Measurements from ENCODE around the gene DYNC2LI1.

DYNC2LI1 gene

DNA sequence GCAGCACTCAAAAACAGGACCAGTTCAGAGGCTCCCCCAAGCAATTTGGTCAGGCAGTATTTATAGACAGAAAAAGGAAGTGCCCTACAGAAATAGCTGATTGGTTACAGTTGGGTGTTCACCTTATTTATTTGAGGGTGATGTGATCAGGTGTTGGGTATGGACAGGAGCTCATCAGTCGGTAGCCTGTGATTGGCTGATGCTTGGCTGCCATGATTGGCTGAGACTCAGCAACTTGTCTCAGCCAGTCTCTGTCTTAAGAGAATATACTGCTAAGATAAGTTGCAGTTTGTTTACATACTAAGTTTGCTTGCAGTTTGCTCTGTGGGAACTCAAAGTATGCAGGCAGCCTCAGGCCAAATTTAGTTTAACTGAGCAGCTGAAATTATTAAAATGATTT, 74.4 kb downstream of the DYNC2LI1 start:
- Histone ChIP-seq H3K4me1 (peaks cover 0 to 9% (median 7%) of the 10 kb centered on the region in 10 experiments; a peak in 10 of 20 replicates), H3K4me2 (peak overlapping the region in 4 of 11 experiments; percentile 9 to 50 (median 34); a peak in 8 of 22 replicates), H3K27ac (no peak overlapping the region), H3K9ac (no peak overlapping the region), H4K20me1 (no peaks in the 10 kb centered on the region), H3K4me3 (no peak overlapping the region), H3K27me3 (no peaks in the 10 kb centered on the region), H3K36me3 (no peaks in the 10 kb centered on the region), H3K9me3 (replicated peaks in 1 of 11) (no peaks in the 10 kb centered on the region)
- TF ChIP-seq Cebpa-rat (IDR thresholded peaks at IDR 0.05): no peak

DNA sequence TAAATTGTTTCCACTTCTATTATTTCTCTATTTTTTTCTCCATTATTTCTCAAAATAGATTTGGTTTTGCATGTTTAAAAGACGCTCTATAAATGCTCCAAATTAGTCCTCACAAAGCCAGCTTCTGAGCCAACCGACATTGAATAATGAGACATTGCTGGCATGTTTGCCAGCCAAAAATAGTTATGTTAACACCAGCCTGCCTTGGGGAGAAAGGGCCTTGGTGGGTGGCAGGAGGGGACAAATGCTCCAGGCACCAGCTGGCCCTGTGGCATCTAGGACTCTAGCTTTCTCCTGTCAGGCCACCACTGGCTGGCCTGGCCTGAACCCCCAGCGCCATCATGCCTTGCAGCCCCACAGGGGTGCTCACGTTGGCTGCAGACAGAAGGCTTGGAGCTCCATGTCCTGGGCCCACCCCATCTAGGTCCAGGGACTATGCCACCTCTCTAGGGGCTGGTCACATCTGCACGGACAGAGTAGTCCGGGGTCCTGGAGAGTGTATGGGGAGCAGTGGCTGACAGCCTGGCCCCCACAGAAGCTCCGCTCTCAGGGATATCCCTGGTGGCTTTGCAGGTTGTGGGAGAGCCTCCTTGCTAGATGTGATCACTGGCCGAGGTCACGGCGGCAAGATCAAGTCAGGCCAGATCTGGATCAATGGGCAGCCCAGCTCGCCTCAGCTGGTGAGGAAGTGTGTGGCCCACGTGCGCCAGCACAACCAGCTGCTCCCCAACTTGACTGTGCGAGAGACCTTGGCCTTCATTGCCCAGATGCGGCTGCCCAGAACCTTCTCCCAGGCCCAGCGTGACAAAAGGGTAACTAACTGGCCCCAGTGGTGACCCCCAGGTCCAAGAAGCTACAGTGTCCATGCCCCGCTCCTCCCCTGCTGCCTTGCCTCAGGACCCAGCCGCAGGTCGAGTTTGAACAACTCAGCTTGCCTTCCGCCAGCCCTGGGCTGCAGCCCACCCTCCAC, 77.5 kb downstream of the DYNC2LI1 start:
- Histone ChIP-seq H3K36me3 (no peaks in the 10 kb centered on the region), H3K4me3 (no peak overlapping the region), H3K27me3 (no peaks in the 10 kb centered on the region), H3K9ac (no peak overlapping the region), H3K9me3 (replicated peaks in 1 of 11) (no peaks in the 10 kb centered on the region), H3K4me1 (peaks cover 0 to 9% (median 7%) of the 10 kb centered on the region in 10 experiments; a peak in 10 of 20 replicates), H3K27ac (no peak overlapping the region), H3K4me2 (no peak overlapping the region), H4K20me1 (no peaks in the 10 kb centered on the region)
- no peak for TF ChIP-seq Cebpa-rat (IDR thresholded peaks at IDR 0.05)

DNA sequence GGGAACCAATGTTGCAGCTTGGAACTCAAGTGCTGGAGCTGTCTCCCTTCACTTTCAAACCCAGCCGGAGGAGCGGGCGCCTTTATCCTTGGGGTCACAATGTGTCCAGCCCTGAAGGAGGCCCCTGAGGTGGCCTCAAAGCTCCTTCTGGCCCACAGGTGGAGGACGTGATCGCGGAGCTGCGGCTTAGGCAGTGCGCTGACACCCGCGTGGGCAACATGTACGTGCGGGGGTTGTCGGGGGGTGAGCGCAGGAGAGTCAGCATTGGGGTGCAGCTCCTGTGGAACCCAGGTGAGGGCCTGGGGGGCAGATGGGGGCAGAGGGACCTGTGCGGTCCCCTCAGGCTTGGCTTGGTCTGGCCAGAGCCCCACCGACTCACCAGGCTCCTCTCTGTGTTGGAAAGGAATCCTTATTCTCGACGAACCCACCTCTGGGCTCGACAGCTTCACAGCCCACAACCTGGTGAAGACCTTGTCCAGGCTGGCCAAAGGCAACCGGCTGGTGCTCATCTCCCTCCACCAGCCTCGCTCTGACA, 78.4 kb downstream of the DYNC2LI1 start:
- Histone ChIP-seq H4K20me1 (no peaks in the 10 kb centered on the region), H3K27me3 (no peaks in the 10 kb centered on the region), H3K4me2 (no peak overlapping the region), H3K9me3 (replicated peaks in 1 of 11) (no peaks in the 10 kb centered on the region), H3K4me3 (no peak overlapping the region), H3K27ac (no peak overlapping the region), H3K4me1 (peaks cover 0 to 9% (median 7%) of the 10 kb centered on the region in 10 experiments; a peak in 10 of 20 replicates), H3K36me3 (no peaks in the 10 kb centered on the region), H3K9ac (no peak overlapping the region)
- TF ChIP-seq Cebpa-rat (IDR thresholded peaks at IDR 0.05): no peak

DNA sequence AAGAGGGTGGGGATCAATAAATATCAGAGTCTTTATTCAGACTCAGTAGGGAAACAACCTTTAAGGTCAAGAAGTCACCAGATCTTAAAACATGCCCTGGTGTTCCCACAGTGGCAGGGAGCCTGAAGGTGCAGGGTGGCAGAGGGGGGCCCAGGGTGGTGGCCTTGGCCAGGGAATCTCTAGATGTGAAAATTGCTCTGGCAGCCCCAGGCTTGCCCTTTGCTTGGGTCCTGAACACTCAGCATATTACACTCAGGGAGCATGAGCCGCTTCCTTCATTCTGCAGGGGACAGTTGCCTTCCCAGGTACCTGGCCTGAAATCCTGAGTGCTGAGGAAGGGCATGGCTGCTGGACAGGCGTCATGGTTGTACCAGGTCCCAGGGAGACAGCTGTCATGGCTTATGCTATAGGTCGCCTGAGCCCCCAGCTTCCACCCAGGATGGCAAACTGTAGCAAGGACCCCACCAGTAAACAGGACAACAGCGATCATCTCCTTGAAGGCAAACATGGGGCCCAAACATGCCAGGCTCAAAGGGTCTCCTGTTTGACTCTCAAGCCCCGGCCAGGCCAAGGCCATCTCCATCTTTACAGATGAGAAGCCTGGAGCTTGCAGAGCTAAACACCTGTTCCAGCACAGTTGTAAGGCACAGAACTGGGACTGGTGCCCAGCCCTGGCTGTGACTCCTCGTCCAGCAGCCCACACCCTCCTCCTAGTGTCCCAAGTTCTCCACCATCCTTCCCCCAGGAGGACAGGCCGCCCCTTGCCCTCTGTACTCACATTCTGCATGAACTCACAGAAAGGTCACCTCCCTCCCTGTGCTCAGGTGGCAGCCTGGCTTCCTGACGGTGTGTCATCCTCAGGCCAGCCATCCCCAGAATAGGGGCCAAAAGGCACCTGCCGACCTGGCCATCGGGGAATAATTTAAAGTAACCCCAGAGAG, 79.6 kb downstream of the DYNC2LI1 start:
- Histone ChIP-seq H3K27me3 (no peaks in the 10 kb centered on the region), H3K9ac (no peak overlapping the region), H3K9me3 (replicated peaks in 1 of 11) (no peaks in the 10 kb centered on the region), H3K4me3 (no peak overlapping the region), H3K36me3 (no peaks in the 10 kb centered on the region), H3K27ac (no peak overlapping the region), H3K4me2 (no peak overlapping the region), H4K20me1 (no peaks in the 10 kb centered on the region), H3K4me1 (peaks cover 0 to 3% (median under 1%) of the 10 kb centered on the region in 10 experiments; a peak in 8 of 20 replicates)
- no peak for TF ChIP-seq Cebpa-rat (IDR thresholded peaks at IDR 0.05)

DNA sequence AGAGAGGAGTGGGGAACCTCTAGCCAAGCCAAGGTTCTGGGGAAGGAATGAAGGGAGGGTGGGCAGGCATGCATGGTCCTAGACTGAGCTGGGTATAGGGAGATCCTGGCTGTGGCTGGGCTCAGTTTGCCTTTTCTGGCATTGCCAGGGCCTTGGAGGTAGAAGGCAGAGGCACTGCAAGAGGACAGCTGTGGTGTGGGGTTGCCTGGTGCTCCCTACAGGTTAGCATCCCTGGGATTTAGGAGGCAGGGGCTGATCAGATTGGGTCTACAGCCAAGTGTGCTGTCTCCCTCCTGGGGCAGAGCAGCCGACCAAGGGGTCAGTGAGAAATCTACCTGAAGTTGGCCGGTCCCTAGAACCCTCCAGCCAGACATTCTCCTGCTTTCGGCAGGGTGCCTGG, 80.8 kb downstream of the DYNC2LI1 start:
- no peak overlapping the region for H3K4me3 ChIP-seq
- no peak overlapping the region for H3K27ac ChIP-seq
- no peaks in the 10 kb centered on the region for H3K9me3 ChIP-seq (replicated peaks in 1 of 11)
- H4K20me1 ChIP-seq: no peaks in the 10 kb centered on the region
- no peak overlapping the region for H3K4me2 ChIP-seq
- TF ChIP-seq Cebpa-rat (IDR thresholded peaks at IDR 0.05): no peak
- no peaks in the 10 kb centered on the region for H3K4me1 ChIP-seq
- no peak overlapping the region for H3K9ac ChIP-seq
- H3K27me3 ChIP-seq: no peaks in the 10 kb centered on the region
- H3K36me3 ChIP-seq: no peaks in the 10 kb centered on the region

DNA sequence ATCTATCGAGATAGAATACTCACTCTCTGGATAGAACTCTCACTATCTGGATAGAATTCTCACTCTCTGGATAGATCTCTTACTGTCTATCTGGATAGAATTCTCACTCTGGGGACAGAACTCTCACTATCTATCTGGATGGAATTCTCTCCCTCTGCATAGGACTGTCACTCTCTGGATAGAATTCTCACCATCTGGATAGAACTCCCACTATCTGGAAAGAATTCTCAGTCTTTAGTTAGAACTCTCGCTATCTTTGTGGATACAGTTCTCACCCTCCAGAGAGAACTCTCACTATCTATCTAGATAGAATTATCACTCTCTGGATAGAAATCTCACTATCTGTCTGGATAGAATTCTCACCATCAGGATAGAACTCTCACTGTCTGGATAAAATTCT, 81.5 kb downstream of the DYNC2LI1 start:
- Histone ChIP-seq H3K9ac (no peak overlapping the region), H3K4me3 (no peak overlapping the region), H3K4me2 (no peak overlapping the region), H3K36me3 (no peaks in the 10 kb centered on the region), H3K4me1 (no peaks in the 10 kb centered on the region), H3K9me3 (replicated peaks in 1 of 11) (no peaks in the 10 kb centered on the region), H3K27ac (no peak overlapping the region), H3K27me3 (no peaks in the 10 kb centered on the region), H4K20me1 (no peaks in the 10 kb centered on the region)
- no peak for TF ChIP-seq Cebpa-rat (IDR thresholded peaks at IDR 0.05)

All from BLaER1 treated with 17β-estradiol and CSF1 and Interleukin-3, amounts not matched to agents 10 nM and 100 nM (cell line).